ENCODE data around the gene NAA38.

GRCh38 chr17:7840441-7840840 lies 16.9 kb downstream of the NAA38 start:
- TF ChIP-seq CTCF (IDR thresholded peaks at IDR 0.05; ENCODE audit: low read depth, low read length) (no peak), MYC (IDR thresholded peaks at IDR 0.05; ENCODE audit: low read depth, low read length) (no peak), POLR2A (IDR thresholded peaks at IDR 0.05; ENCODE audit: extremely low read depth, insufficient read length) (no peak)
